Prostate gland (tissue), 2 donors: ENCODE data around the gene TRIO. TPM values are rescaled to one million over a fixed set of nuclear protein-coding genes. Genes with fewer than 3 reads are reported as not detected.

Experiments used
- DNase-seq: peaks from one replicate; pipeline ENCODE4 v3.0.0-alpha.2; 2019; ENCODE audit warnings: low spot score
- H3K27ac ChIP-seq, 2 donors: fragments of 200-600 bp; sonication (generic); 2 replicates each; pipeline ENCODE4 v1.5.1; 2017 to 2019
- H3K27me3 ChIP-seq: fragments of 200-600 bp; sonication (generic); replicated peaks from 2 replicates; pipeline ENCODE4 v1.5.1; 2019; ENCODE audit not compliant: insufficient read depth
- H3K36me3 ChIP-seq, 2 donors: fragments of 200-600 bp; sonication (generic); 1 replicate in 1 of 2; 2 replicates in 1 of 2; pipeline versions ENCODE4 v1.5.1 to v1.8.1; 2017 to 2019
- H3K4me1 ChIP-seq: fragments of 200-600 bp; sonication (generic); replicated peaks from 2 replicates; pipeline ENCODE4 v1.5.1; 2019
- H3K4me3 ChIP-seq, 2 donors: fragments of 200-600 bp; sonication (generic); 2 replicates each; pipeline ENCODE4 v1.5.1; 2017 to 2019
- H3K9me3 ChIP-seq: fragments of 200-600 bp; sonication (generic); 2 replicates; pipeline ENCODE4 v1.5.1; 2017
- POLR2A ChIP-seq: fragments of 450-650 bp; IDR thresholded peaks from one replicate; pipeline ENCODE4 v1.6.1; 2016; ENCODE audit warnings: antibody characterized with exemption, mild to moderate bottlenecking
- POLR2AphosphoS5 ChIP-seq: sonication (generic); formaldehyde crosslinking; IDR thresholded peaks from one replicate; pipeline ENCODE4 v1.6.1; 2017; ENCODE audit warnings: antibody characterized with exemption
- WGBS: methylation state at CpG from one replicate; pipeline ENCODE4 v1.1.5; 2018; 5-methylcytosine and 5-hydroxymethylcytosine counted together
- intact Hi-C: fragments of 100-400 bp; cut with DNase I; formaldehyde crosslinking; loops from one replicate; pipeline ENCODE4 v1.14.2; 2022
- total RNA-seq, 2 donors: library from RNA; depleted of rRNA; stranded (reverse); fragments of >200 nt; gene quantifications; one replicate each; pipeline ENCODE4 v1.1.0, GENCODE V29; 2016
- TF ChIP-seq, protein P1 (sequence below), 4 experiments: fragments of 200-600 bp in 2 of 4; fragments of 450-650 bp in 2 of 4; sonication (generic) in 2 of 4; IDR thresholded peaks; 1 replicate in 3 of 4; 2 replicates in 1 of 4; pipeline ENCODE4 v1.5.1; 2016 to 2019; ENCODE audit warnings: antibody characterized with exemption in 4 of 4, mild to moderate bottlenecking in 2 of 4, moderate library complexity in 2 of 4

The TRIO gene
- total RNA-seq, 2 donors from 2014 or later, result 90.3 to 197 TPM

DNA sequence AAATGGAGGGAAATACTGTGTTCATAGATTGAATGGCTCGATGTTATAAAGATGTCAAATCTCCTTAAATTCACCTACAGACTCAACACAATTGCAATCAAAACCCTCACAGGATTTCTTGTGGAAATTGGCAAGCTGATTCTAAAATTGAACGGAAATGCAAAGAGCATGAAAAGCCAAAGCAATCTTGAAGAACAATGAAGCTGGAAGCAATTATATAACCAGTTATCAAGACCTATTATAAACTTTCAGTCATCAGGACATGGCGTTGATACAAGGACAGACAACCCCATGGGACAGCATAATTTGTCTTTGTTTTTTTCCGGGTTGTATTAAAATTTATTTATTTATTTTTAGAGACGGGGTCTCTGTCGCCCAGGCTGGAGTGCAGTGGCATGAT lies 385.0 kb downstream of the TRIO start:
- intact Hi-C loops, result no loop called here
- 85% methylated on average over 6 of the region's 6 CpGs for WGBS
- DNase-seq, result no peak
- Histone ChIP-seq H3K4me1 (peaks cover 4% of the 10 kb centered on the region), H3K27me3 (no peaks in the 10 kb centered on the region), H3K36me3 (no peaks in the 10 kb centered on the region), H3K4me3 (no peak overlapping the region), H3K9me3 (no peaks in the 10 kb centered on the region), H3K27ac (peak overlapping the region in 1 of 2 donors; percentile 41)
- TF ChIP-seq POLR2A (no peak), POLR2AphosphoS5 (no peak)
- TF ChIP-seq, protein P1, sequence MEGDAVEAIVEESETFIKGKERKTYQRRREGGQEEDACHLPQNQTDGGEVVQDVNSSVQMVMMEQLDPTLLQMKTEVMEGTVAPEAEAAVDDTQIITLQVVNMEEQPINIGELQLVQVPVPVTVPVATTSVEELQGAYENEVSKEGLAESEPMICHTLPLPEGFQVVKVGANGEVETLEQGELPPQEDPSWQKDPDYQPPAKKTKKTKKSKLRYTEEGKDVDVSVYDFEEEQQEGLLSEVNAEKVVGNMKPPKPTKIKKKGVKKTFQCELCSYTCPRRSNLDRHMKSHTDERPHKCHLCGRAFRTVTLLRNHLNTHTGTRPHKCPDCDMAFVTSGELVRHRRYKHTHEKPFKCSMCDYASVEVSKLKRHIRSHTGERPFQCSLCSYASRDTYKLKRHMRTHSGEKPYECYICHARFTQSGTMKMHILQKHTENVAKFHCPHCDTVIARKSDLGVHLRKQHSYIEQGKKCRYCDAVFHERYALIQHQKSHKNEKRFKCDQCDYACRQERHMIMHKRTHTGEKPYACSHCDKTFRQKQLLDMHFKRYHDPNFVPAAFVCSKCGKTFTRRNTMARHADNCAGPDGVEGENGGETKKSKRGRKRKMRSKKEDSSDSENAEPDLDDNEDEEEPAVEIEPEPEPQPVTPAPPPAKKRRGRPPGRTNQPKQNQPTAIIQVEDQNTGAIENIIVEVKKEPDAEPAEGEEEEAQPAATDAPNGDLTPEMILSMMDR (IDR thresholded peaks at IDR 0.05), result no peak

DNA sequence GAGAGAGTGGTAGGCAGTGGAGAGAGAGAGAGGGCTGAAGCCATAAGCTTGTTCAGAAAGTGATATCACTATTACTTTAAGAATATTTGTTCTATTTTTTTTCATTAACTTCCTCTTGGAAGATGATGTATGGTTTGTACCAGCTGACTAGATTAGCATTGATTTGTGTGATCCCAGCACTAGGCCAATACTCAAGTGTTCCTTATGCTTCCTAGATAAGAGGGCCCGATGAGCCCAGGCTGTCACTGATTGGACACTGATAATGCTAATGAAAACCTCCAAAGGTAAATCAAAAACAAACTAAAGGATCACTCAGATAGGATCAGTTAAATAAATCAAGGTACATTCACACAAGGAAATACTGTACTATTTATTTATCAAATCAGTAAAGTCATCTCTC lies 385.8 kb downstream of the TRIO start:
- intact Hi-C loops, result no loop called here
- DNase-seq, result peak; percentile 42
- TF ChIP-seq POLR2AphosphoS5, result peak; percentile 81
- TF ChIP-seq POLR2A, result no peak
- Histone ChIP-seq H3K27me3 (no peaks in the 10 kb centered on the region), H3K4me1 (no peaks in the 10 kb centered on the region), H3K36me3 (no peaks in the 10 kb centered on the region), H3K4me3 (no peak overlapping the region), H3K9me3 (no peaks in the 10 kb centered on the region), H3K27ac (peak overlapping the region in 1 of 2 donors; percentile 41)
- 21% methylated on average over 1 of the region's 1 CpG for WGBS

DNA sequence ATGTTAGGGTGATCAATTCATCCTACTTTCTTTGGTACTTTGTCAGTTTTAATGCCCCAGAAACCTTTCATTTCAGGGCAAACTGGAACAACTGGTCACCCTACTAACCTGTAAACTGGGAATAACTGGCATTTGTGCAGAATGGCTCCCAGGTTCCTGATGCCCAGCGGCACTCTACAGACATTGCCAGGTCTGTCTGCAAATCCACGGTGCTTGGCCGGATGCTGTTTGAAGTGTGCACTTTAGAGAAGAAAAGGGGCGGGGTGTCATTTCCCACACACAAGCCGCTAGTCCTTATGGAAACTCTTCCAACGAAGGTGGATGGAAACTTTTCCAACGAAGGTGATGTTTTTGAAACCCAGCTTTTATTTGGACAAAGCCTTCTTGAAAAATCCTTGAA lies 388.5 kb downstream of the TRIO start:
- H3K4me3 ChIP-seq, result no peak overlapping the region
- peak overlapping the region in 1 of 2 donors; percentile 19 for H3K27ac ChIP-seq
- no peaks in the 10 kb centered on the region for H3K27me3 ChIP-seq
- no peaks in the 10 kb centered on the region for H3K36me3 ChIP-seq
- no peaks in the 10 kb centered on the region for H3K4me1 ChIP-seq
- TF ChIP-seq, protein P1 (IDR thresholded peaks at IDR 0.05), result no peak
- TF ChIP-seq POLR2A, result no peak
- peak; percentile 37 for TF ChIP-seq POLR2AphosphoS5
- no peaks in the 10 kb centered on the region for H3K9me3 ChIP-seq
- 37% methylated on average over 7 of the region's 7 CpGs for WGBS
- DNase-seq, result peak; percentile 40
- intact Hi-C loops, result no loop called here

DNA sequence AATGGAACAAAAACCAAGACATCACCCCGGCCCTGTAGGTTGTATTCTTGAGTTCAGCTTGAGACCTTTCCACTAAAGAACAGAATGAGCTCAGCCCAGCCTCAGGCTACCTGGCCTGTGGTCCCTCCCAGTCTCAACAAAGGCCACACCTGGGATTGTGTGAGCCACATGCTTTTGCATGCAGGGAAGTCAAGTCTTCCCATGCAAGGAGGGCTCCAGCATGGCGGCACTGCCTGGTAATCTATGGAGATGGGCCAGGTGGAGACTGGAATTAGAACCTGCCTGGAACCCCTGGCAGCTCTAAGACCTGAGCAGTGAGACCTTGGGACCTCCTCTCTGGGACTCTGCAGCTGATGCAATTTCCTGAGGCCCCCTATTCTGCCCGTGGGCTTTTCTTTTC lies 389.0 kb downstream of the TRIO start:
- Histone ChIP-seq H3K27ac (no peak overlapping the region), H3K36me3 (no peaks in the 10 kb centered on the region), H3K9me3 (no peaks in the 10 kb centered on the region), H3K4me3 (no peak overlapping the region), H3K4me1 (no peaks in the 10 kb centered on the region), H3K27me3 (no peaks in the 10 kb centered on the region)
- DNase-seq, result no peak
- TF ChIP-seq, protein P1 (IDR thresholded peaks at IDR 0.05), result no peak
- no peak for TF ChIP-seq POLR2A
- TF ChIP-seq POLR2AphosphoS5, result no peak
- intact Hi-C loops, result no loop called here
- WGBS, result 57% methylated on average over 3 of the region's 3 CpGs

DNA sequence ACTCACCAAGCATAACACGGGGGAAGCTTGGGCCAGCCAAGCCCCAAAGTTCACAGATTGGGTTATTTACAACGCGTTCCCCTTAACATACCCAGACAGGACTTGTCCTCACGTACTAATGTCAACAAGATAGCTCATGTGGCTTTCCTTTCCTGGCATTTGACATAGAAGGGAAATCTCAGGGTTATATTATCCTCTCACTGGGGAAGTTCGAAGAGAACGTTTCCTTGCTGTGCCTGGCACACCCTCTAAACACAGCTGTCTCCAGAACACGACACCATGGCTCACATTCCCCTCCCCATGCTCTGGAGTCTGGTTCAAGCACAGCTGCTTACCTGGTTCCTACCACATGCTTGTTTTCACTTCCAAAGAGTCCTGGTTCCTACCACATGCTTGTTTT lies 391.6 kb downstream of the TRIO start:
- no peaks in the 10 kb centered on the region for H3K36me3 ChIP-seq
- TF ChIP-seq POLR2A (no peak), POLR2AphosphoS5 (peak; percentile 75)
- no peaks in the 10 kb centered on the region for H3K27me3 ChIP-seq
- peak overlapping the region in 1 of 2 donors; percentile 46 for H3K27ac ChIP-seq
- 3% methylated on average over 7 of the region's 7 CpGs for WGBS
- intact Hi-C loops, result no loop called here
- DNase-seq, result no peak
- H3K4me3 ChIP-seq, result no peak overlapping the region
- no peaks in the 10 kb centered on the region for H3K9me3 ChIP-seq
- no peaks in the 10 kb centered on the region for H3K4me1 ChIP-seq

DNA sequence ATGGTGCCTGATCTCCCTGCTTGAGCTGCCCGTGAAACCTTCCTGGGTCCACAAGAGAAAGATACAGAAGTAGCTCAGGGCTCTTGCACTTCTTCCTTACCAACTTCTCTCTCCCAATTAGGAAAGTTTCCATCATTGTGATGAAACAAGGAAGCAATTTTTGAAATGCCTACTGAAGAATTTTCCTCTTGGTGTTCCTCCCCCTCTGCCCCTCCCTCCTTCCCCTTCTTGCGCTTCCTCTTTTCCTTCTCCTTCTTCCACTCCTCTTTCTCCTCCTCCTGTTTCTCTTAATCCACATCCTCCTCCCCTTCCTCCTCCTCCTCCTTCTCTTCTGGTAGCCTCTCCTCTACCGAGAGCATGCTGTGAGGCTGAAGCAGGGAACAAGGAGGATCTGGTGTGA lies 402.2 kb downstream of the TRIO start:
- Histone ChIP-seq H3K9me3 (no peaks in the 10 kb centered on the region), H3K4me1 (no peaks in the 10 kb centered on the region), H3K27me3 (no peaks in the 10 kb centered on the region), H3K4me3 (no peak overlapping the region), H3K27ac (no peak overlapping the region), H3K36me3 (no peaks in the 10 kb centered on the region)
- WGBS, result 68% methylated on average over 3 of the region's 3 CpGs
- TF ChIP-seq, protein P1 (IDR thresholded peaks at IDR 0.05), result no peak
- TF ChIP-seq POLR2AphosphoS5, result no peak
- TF ChIP-seq POLR2A, result no peak
- intact Hi-C loops, result no loop called here
- no peak for DNase-seq
